H1 (cell line): Measurements from ENCODE around the gene AP5S1. TPM values are rescaled to one million over a fixed set of nuclear protein-coding genes. Genes with fewer than 3 reads are reported as not detected.
A peak's percentile ranks its signal among the peaks of the same experiment; 100 is the strongest.

Experiments used
- ASH2L ChIP-seq: fragments of 200-600, 300-600 bp; sonication (generic); IDR thresholded peaks from one replicate; pipeline ENCODE4 v1.7.1; 2017; ENCODE audit warnings: low read length
- CHD2 ChIP-seq: IDR thresholded peaks from 2 replicates; pipeline ENCODE4 v1.6.1; 2012; ENCODE audit warnings: low read length, improper control_type of control experiment
- GTF2F1 ChIP-seq: IDR thresholded peaks from 2 replicates; pipeline ENCODE4 v1.6.1; 2012; ENCODE audit warnings: low read depth, low read length, improper control_type of control experiment, borderline replicate concordance
- KDM5A ChIP-seq: fragments of 200-600 bp; IDR thresholded peaks from 2 replicates; pipeline ENCODE4 v1.7.1; 2012; ENCODE audit warnings: mild to moderate bottlenecking, low read length, inconsistent platforms, mixed read lengths
- MAFK ChIP-seq: IDR thresholded peaks from 2 replicates; pipeline ENCODE4 v1.6.1; 2012; ENCODE audit warnings: low read depth, mild to moderate bottlenecking, improper control_type of control experiment, low read length
- PHF8 ChIP-seq: fragments of 200-600 bp; sonication (generic); conservative IDR thresholded peaks from 2 replicates; pipeline ENCODE4 v1.7.1; 2012; ENCODE audit warnings: low read depth, mild to moderate bottlenecking, inconsistent platforms, low read length, moderate library complexity
- POU5F1 ChIP-seq: IDR thresholded peaks from 2 replicates; pipeline ENCODE4 v1.6.1; 2011; ENCODE audit warnings: low read depth, mild to moderate bottlenecking, low read length, moderate library complexity
- SIN3A ChIP-seq, 2 experiments: IDR thresholded peaks in 1 of 2; conservative IDR thresholded peaks in 1 of 2; 2 replicates each; pipeline ENCODE4 v1.6.1; 2011 to 2012; ENCODE audit warnings: low read length in 2 of 2, improper control_type of control experiment in 1 of 2, low read depth in 1 of 2, mild to moderate bottlenecking in 1 of 2
- SIRT6 ChIP-seq: IDR thresholded peaks from one replicate; pipeline ENCODE4 v1.7.1; 2012; ENCODE audit warnings: low read length, inconsistent platforms
- polyA plus RNA-seq, 7 experiments: library from polyadenylated mRNA; depleted of rRNA in 3 of 7; stranded (reverse) in 5 of 7; unstranded in 2 of 7; fragments of >200 nt in 5 of 7; fragments of 200-250 nt in 2 of 7; gene quantifications; 1 replicate in 5 of 7; 2 replicates in 1 of 7; 4 replicates in 1 of 7; pipeline versions ENCODE4 v1.2.1 to v1.2.3, GENCODE V29; 2011 to 2013; ENCODE audit warnings: missing spikeins in 2 of 7, mixed read lengths in 2 of 7
- total RNA-seq: library from RNA; stranded (reverse); fragmentation: NEBNext Ultra II Directional; extraction: Animal tissue kit (Norgen Biotek cat#: 25700); gene quantifications from 2 replicates; pipeline ENCODE4 v1.2.1, GENCODE V29; 2021
- TF ChIP-seq, protein P1 (sequence below): IDR thresholded peaks from 2 replicates; pipeline ENCODE4 v1.6.1; 2012; ENCODE audit warnings: inconsistent platforms

Gene AP5S1
- total and polyA plus RNA-seq, 2 of the 8 experiments (the other 6 are each of a cell fraction or from before 2014, with no cell fraction given), result 3.3 to 3.7 TPM

DNA sequence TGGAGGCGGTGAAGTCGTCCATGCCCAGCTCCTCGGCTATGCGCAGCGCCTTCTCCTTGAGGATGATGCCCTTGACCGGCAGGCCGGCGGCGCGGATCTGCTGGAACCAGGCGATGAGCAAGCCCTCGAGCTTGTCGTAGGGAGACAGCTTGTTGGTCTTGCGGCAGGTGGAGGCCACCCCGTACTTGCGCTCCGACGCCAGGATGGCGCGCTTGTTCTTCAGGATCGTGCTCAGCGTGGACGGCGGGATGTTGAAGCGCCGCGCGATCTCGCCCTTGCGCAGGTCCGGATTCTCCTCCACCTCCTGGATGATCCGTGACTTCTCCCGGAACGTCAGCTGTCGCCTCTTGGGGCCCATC, 34.2 kb upstream of the AP5S1 start (continued):
- TF ChIP-seq POU5F1 (no peak), SIRT6 (no peak), GTF2F1 (no peak), KDM5A (no peak), SIN3A (conservative IDR thresholded peaks at IDR 0.05 in 1 of 2, IDR thresholded peaks at IDR 0.05 in 1 of 2; ENCODE audit: low read depth in 1 of 2, low read length in 2 of 2) (peak in 1 of 2 experiments; percentile 7; a peak in 1 of 4 replicates), PHF8 (0 out of 2 replicates have a peak, but pooled peaks have one; percentile 46), ASH2L (no peak), CHD2 (0 out of 2 replicates have a peak, but pooled peaks have one; percentile 32), MAFK (no peak)
- TF ChIP-seq, protein P1, sequence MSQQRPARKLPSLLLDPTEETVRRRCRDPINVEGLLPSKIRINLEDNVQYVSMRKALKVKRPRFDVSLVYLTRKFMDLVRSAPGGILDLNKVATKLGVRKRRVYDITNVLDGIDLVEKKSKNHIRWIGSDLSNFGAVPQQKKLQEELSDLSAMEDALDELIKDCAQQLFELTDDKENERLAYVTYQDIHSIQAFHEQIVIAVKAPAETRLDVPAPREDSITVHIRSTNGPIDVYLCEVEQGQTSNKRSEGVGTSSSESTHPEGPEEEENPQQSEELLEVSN, result peak; percentile 81
